Glutamatergic neuron (in vitro differentiated cells): Measurements from ENCODE around the gene WWTR1. TPM values are rescaled to one million over a fixed set of nuclear protein-coding genes. Genes with fewer than 3 reads are reported as not detected.

Experiments used
- DNase-seq: peaks from one replicate; pipeline ENCODE4 v3.0.0; 2022
- H3K27ac Mint-ChIP-seq: one replicate; pipeline ENCODE4 v1.8.0; 2020; ENCODE audit warnings: mild to moderate bottlenecking, mixed read lengths, inconsistent platforms; ENCODE audit not compliant: unreplicated experiment
- H3K27me3 Mint-ChIP-seq: one replicate; pipeline ENCODE4 v1.8.0; 2020; ENCODE audit warnings: mild to moderate bottlenecking, moderate library complexity, mixed read lengths, inconsistent platforms; ENCODE audit not compliant: unreplicated experiment
- H3K36me3 Mint-ChIP-seq: one replicate; pipeline ENCODE4 v1.8.0; 2020; ENCODE audit warnings: mild to moderate bottlenecking, mixed read lengths, inconsistent platforms; ENCODE audit not compliant: unreplicated experiment
- H3K4me1 Mint-ChIP-seq: one replicate; pipeline ENCODE4 v1.8.0; 2020; ENCODE audit warnings: mild to moderate bottlenecking, low read depth, mixed read lengths, inconsistent platforms; ENCODE audit not compliant: unreplicated experiment
- H3K4me3 Mint-ChIP-seq: one replicate; pipeline ENCODE4 v1.8.0; 2020; ENCODE audit warnings: mild to moderate bottlenecking, mixed read lengths, inconsistent platforms; ENCODE audit not compliant: unreplicated experiment
- H3K9me3 Mint-ChIP-seq: one replicate; pipeline ENCODE4 v1.8.0; 2020; ENCODE audit warnings: mild to moderate bottlenecking, moderate library complexity, mixed read lengths, inconsistent platforms; ENCODE audit not compliant: unreplicated experiment
- total RNA-seq: library from RNA; stranded (reverse); fragmentation: NEBNext Ultra II Directional; extraction: Animal tissue kit (Norgen Biotek cat#: 25700); gene quantifications from one replicate; pipeline ENCODE4 v1.2.1, GENCODE V29; 2021; ENCODE audit not compliant: unreplicated experiment
- TF ChIP-seq, protein P1 (sequence below): fragments of 200-600 bp; sonication (generic); IDR thresholded peaks from one replicate; pipeline ENCODE4 v1.5.0; 2021; ENCODE audit not compliant: partially characterized antibody, unreplicated experiment

Gene WWTR1
- total RNA-seq, 1 donor from 2014 or later, result 2.3 TPM

DNA sequence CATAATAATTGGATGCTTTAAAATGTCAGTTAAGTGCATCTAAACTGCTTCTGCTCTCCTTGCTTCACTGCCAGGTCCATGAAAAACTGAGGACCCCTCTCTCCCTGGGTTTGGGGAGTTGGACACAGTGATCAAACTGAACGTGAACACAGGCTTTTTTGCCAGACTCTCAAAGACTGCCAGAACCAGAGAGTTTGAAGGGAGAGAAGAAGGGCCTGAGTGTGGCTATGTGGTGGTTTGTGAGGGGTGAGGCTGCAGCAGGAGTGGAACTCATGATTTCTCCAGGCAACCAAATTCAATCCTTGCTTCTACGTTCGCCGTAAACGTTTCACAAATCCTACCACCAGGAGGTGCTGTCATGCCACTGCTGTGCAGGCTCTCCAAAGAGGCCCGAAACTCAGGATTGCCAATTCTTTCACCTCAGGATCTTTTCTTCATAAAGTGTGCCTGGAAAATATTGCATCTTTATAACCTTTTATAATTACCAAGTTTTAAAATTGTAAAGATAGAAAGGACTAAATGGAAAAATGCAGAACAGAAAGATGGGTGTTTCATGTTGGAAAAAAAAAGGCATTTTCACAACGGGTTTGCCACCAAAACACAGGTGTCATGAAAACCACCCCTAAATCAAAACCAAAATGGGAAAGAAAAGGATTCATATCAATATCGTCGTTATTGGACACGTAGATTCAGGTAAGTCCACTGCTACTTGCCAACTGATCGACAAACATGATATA is 163.6 kb downstream of the WWTR1 start:
- peak; percentile 81 for DNase-seq
- no peaks in the 10 kb centered on the region for H3K36me3 Mint-ChIP-seq
- no peaks in the 10 kb centered on the region for H3K9me3 Mint-ChIP-seq
- TF ChIP-seq, protein P1, sequence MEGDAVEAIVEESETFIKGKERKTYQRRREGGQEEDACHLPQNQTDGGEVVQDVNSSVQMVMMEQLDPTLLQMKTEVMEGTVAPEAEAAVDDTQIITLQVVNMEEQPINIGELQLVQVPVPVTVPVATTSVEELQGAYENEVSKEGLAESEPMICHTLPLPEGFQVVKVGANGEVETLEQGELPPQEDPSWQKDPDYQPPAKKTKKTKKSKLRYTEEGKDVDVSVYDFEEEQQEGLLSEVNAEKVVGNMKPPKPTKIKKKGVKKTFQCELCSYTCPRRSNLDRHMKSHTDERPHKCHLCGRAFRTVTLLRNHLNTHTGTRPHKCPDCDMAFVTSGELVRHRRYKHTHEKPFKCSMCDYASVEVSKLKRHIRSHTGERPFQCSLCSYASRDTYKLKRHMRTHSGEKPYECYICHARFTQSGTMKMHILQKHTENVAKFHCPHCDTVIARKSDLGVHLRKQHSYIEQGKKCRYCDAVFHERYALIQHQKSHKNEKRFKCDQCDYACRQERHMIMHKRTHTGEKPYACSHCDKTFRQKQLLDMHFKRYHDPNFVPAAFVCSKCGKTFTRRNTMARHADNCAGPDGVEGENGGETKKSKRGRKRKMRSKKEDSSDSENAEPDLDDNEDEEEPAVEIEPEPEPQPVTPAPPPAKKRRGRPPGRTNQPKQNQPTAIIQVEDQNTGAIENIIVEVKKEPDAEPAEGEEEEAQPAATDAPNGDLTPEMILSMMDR, result peak; percentile 84
- H3K4me3 Mint-ChIP-seq, result no peak overlapping the region
- no peak overlapping the region for H3K27ac Mint-ChIP-seq
- no peaks in the 10 kb centered on the region for H3K27me3 Mint-ChIP-seq
- H3K4me1 Mint-ChIP-seq, result peaks cover 4% of the 10 kb centered on the region

DNA sequence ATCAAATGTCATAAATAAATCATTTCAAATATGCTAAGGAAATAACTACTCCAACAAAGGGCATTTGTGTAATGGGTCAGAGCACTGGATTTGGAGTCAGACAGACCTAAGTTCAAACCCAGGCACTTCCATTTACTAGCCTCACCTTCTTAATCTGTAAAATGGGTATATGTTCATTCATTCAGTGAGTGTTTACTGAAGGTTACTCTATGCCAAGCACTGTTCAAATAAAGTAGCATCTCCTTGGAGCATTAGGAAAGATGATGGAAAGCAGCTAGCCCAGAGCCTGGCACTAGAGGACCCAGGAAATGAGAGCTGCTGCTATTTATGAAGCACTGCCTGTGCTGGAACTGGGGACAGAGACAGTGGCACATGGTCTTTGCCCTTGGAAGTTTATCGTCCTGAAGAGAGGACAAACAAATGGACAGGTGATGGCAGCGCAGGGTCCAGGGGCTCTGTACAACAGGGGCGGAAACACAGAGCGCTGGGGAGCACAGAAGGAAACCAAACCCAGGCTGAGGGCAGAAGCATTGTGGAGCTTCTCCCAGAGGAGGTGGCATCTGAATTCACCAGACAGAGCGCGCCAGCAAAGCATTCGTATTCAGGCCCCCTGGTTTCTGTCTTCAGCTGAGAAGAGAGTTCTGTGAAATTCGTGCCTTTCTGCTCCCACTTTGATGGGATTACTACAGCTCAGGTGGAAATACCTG is 164.4 kb downstream of the WWTR1 start:
- TF ChIP-seq, protein P1, result no peak
- Mint-ChIP-seq H3K4me1 (peaks cover 1% of the 10 kb centered on the region), H3K27me3 (no peaks in the 10 kb centered on the region), H3K27ac (no peak overlapping the region), H3K4me3 (no peak overlapping the region), H3K36me3 (no peaks in the 10 kb centered on the region), H3K9me3 (no peaks in the 10 kb centered on the region)
- no peak for DNase-seq

DNA sequence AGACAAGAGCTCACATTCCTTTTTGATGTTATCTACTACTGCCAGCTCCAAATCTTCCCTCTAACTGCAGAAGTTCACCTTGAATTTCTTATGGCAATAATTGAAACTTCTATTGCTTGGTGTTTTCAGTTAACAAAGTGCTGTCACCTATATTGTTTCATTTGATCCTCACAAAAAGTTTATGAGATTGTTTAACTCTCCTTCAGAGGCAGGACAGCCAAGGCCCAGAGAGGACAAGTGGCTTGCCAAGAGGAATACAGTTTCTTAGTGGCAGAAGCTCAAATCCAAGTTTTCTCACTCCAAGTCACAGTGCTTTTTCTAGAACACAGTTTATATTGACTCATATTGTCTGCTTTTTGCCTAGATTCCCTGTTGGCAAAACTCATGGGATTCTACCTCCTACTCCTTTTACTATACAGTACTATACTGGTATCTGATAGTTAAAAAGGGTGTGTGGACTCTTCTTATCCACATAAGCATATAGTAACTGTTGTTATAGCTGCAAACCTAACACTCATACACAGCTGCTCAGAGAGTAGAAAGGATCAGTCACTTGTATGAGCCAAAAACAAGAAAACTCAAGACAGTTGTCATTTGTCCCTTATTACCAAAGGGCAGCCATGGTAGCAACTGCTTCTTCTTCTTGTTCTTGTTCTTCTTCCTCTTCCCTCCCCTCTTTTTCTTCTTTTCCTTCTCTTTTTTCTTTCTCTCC is 167.4 kb downstream of the WWTR1 start:
- Mint-ChIP-seq H3K36me3 (no peaks in the 10 kb centered on the region), H3K4me3 (no peak overlapping the region), H3K27me3 (no peaks in the 10 kb centered on the region), H3K27ac (no peak overlapping the region), H3K4me1 (no peaks in the 10 kb centered on the region), H3K9me3 (no peaks in the 10 kb centered on the region)
- TF ChIP-seq, protein P1, result no peak
- DNase-seq, result no peak

DNA sequence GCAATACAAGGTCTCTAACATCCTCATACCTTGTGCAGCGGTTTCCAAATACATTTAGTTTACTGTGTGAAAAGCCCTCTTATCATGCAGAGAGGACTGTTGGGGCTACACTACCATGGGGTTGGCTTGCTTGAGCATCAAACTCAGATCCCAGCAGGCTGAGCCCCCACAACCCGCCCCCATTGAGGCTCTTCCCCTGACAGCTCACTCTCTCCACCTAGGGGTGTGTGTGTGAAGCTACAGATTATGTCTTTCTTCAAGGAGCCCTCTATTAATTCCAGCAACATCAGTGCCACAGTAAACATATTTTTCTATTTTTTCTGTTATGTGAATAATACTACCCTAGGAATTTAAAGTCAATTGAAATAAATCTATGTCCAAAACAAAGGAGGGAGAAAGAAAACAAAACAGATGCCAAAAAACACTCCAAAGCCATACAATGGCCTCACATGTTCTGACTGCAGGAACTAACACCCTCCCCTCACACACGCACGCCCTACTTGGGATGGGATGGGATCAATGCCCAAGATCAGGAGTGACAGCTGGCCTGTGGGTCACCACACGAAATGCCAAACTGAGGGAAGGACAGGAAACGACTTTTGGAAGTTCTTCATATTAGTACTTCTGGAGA is 168.7 kb downstream of the WWTR1 start:
- no peak for DNase-seq
- TF ChIP-seq, protein P1, result peak; percentile 47
- H3K36me3 Mint-ChIP-seq, result no peaks in the 10 kb centered on the region
- H3K4me3 Mint-ChIP-seq, result no peak overlapping the region
- no peaks in the 10 kb centered on the region for H3K9me3 Mint-ChIP-seq
- H3K27ac Mint-ChIP-seq, result no peak overlapping the region
- no peaks in the 10 kb centered on the region for H3K27me3 Mint-ChIP-seq
- no peaks in the 10 kb centered on the region for H3K4me1 Mint-ChIP-seq
